HEK293T (cell line): ENCODE data around the gene TMEM86B.

Experiments used
- CTCF ChIA-PET: fragments of 350-600 bp; formaldehyde crosslinking; extraction: SDS; loops from one replicate; lab custom pipeline; 2021; ENCODE audit warnings: antibody characterized with exemption, inconsistent platforms; lab: Yijun Ruan, JAX
- POLR2A ChIA-PET: fragments of 350-600 bp; formaldehyde crosslinking; extraction: SDS; loops from one replicate; lab custom pipeline; 2020; ENCODE audit warnings: antibody characterized with exemption, inconsistent platforms; lab: Yijun Ruan, JAX
- DNase-seq: peaks from one replicate; pipeline ENCODE4 v3.0.0; 2012; ENCODE audit warnings: mixed read lengths; ENCODE audit errors: extremely low spot score
- ARNT ChIP-seq: fragments of 450-650 bp; IDR thresholded peaks from 2 replicates; pipeline ENCODE4 v1.6.1; 2017; ENCODE audit warnings: mild to moderate bottlenecking
- BHLHE40 ChIP-seq: fragments of 450-650 bp; IDR thresholded peaks from 2 replicates; pipeline ENCODE4 v1.6.1; 2016; ENCODE audit warnings: mild to moderate bottlenecking, moderate library complexity, borderline replicate concordance
- CTBP1 ChIP-seq: fragments of 450-650 bp; IDR thresholded peaks from 2 replicates; pipeline ENCODE4 v1.6.1; 2016; ENCODE audit warnings: borderline replicate concordance
- ELF4 ChIP-seq: fragments of 450-650 bp; IDR thresholded peaks from 2 replicates; pipeline ENCODE4 v1.6.1; 2017; ENCODE audit warnings: antibody characterized with exemption
- FOXA1 ChIP-seq: fragments of 450-650 bp; IDR thresholded peaks from 2 replicates; pipeline ENCODE4 v1.6.1; 2016; ENCODE audit warnings: mild to moderate bottlenecking
- FOXK2 ChIP-seq: fragments of 450-650 bp; IDR thresholded peaks from 2 replicates; pipeline ENCODE4 v1.6.1; 2016; ENCODE audit warnings: mild to moderate bottlenecking
- FOXM1 ChIP-seq: fragments of 450-650 bp; IDR thresholded peaks from 2 replicates; pipeline ENCODE4 v1.6.1; 2017; ENCODE audit warnings: mild to moderate bottlenecking, borderline replicate concordance
- HDGF ChIP-seq: fragments of 450-650 bp; IDR thresholded peaks from 2 replicates; pipeline ENCODE4 v1.6.1; 2017; ENCODE audit warnings: antibody characterized with exemption, borderline replicate concordance
- L3MBTL2 ChIP-seq: fragments of 450-650 bp; conservative IDR thresholded peaks from 2 replicates; pipeline ENCODE4 v1.6.1; 2016; ENCODE audit warnings: mild to moderate bottlenecking
- LEF1 ChIP-seq: fragments of 450-650 bp; IDR thresholded peaks from 2 replicates; pipeline ENCODE4 v1.6.1; 2017; ENCODE audit warnings: mild to moderate bottlenecking, borderline replicate concordance
- NFRKB ChIP-seq: fragments of 450-650 bp; IDR thresholded peaks from 2 replicates; pipeline ENCODE4 v1.6.1; 2016; ENCODE audit warnings: mild to moderate bottlenecking, moderate library complexity
- SP1 ChIP-seq: fragments of 450-650 bp; IDR thresholded peaks from 2 replicates; pipeline ENCODE4 v1.6.1; 2017
- SUZ12 ChIP-seq: fragments of 450-650 bp; IDR thresholded peaks from 2 replicates; pipeline ENCODE4 v1.6.1; 2016; ENCODE audit warnings: mild to moderate bottlenecking
- TARDBP ChIP-seq: fragments of 450-650 bp; IDR thresholded peaks from 2 replicates; pipeline ENCODE4 v1.6.1; 2016
- ZNF384 ChIP-seq: fragments of 450-650 bp; IDR thresholded peaks from 2 replicates; pipeline ENCODE4 v1.6.1; 2016
- TF ChIP-seq, protein P1 (sequence below): fragments of 450-650 bp; IDR thresholded peaks from 2 replicates; pipeline ENCODE4 v1.6.1; 2016

Gene TMEM86B

DNA sequence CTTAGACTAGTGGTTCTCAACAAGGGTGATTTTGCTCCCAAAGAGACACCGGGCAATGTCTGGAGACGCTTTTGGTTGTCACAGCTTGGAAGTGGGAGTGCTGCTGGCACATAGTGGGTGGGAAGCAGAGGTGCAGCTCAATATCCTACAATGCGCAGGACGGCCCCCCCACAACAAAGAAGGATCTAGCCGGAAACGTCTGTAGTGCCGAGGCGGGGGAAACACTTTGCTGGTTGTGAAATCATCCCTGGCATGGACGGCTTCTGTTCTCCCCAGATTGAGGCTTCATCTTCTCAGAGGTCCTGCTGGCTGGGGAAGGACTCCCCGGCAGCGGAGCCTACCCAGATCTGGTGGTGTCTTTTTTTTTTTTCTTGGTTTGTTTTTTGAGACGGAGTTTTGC lies 35.1 kb downstream of the TMEM86B start:
- DNase-seq, result no peak
- ChIA-PET POLR2A (no interaction called here), CTCF (no interaction called here)
- TF ChIP-seq BHLHE40, result no peak
- no peak for TF ChIP-seq ELF4
- TF ChIP-seq NFRKB, result no peak
- no peak for TF ChIP-seq L3MBTL2

DNA sequence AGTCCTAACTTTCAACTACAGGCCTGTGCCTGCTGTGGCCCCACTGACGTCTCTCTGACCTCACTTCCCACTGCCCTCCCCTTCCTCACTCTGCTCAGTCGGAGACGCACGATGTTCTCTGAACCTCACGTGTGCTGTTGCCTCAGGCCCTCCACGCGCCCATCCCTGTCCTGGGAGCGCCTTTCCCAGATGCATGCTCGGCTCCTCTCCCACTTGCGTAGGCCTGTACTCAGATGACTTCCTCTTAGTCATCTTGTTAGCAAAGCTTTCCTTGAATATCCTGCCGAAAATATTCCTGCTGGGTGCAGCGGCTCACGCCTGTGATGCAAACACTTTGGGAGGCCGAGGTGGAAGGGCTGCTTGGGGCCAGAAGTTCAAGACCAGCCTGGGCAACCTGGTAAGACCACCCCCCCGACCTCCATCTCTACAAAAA lies 39.1 kb downstream of the TMEM86B start:
- ChIA-PET POLR2A (interaction anchor here (1.0 kb wide), 1 partner anchor 10 kb away, joined by 3 read pairs; no protein-coding TSS in a partner anchor), CTCF (no interaction called here)
- DNase-seq, result no peak
- TF ChIP-seq LEF1 (no peak), CTBP1 (no peak), BHLHE40 (no peak), FOXK2 (no peak), FOXA1 (no peak), L3MBTL2 (no peak), HDGF (no peak), SUZ12 (no peak), ELF4 (no peak), NFRKB (no peak), SP1 (no peak), ARNT (no peak), TARDBP (no peak), FOXM1 (no peak)
- TF ChIP-seq, protein P1, sequence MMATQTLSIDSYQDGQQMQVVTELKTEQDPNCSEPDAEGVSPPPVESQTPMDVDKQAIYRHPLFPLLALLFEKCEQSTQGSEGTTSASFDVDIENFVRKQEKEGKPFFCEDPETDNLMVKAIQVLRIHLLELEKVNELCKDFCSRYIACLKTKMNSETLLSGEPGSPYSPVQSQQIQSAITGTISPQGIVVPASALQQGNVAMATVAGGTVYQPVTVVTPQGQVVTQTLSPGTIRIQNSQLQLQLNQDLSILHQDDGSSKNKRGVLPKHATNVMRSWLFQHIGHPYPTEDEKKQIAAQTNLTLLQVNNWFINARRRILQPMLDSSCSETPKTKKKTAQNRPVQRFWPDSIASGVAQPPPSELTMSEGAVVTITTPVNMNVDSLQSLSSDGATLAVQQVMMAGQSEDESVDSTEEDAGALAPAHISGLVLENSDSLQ, result no peak

DNA sequence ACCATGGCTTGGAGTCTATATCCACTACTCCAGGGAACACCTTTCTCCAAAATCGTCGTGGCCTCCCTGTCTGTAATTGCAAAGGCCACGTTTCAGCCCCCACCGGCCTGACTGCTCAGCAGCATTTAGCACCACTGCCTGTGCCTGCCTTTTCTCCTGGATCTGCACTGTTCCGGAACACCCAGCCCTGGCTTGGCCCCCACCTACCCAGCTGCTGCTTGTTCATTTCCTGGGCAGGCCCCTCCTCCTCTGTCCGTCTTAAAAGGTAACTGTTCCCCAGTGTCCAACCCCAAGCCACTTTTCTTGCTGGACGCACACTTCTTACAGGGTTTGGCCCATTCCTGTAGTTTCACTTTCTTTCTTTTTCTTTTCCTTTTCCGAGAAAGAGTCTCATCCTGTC lies 39.9 kb downstream of the TMEM86B start:
- CTCF ChIA-PET, result interaction anchor here (0.6 kb wide), 1 partner anchor 63 kb away, joined by 4 read pairs; no protein-coding TSS in a partner anchor

DNA sequence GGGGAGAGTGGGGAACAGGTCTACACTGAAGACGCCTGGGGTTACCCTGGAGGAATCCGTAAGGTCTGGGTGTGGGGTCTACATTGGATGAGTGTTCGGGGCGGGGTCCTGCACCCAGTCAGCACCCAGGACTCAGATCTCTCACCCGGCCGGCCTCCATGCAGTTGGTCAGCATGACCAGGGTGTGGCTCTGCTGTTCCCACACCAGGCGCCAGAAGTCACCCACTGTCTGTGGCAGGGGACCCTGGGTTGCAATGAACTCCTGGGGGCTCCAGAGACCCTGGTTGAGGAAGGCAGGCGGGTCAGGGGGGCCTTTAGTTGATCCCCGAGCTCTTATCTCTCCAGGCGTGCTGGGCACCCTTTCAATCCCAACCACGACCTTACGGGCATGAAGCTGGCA lies 42.5 kb downstream of the TMEM86B start:
- CTCF ChIA-PET, result no interaction called here
- POLR2A ChIA-PET, result no interaction called here
- no peak for DNase-seq
- TF ChIP-seq FOXM1, result no peak

More for the DNA sequence above, 39.9 kb downstream of the TMEM86B start:
- TF ChIP-seq SUZ12 (no peak), ZNF384 (no peak), FOXM1 (no peak), CTBP1 (no peak), FOXK2 (no peak), SP1 (no peak), HDGF (no peak), L3MBTL2 (no peak)
- POLR2A ChIA-PET, result no interaction called here
- no peak for DNase-seq

DNA sequence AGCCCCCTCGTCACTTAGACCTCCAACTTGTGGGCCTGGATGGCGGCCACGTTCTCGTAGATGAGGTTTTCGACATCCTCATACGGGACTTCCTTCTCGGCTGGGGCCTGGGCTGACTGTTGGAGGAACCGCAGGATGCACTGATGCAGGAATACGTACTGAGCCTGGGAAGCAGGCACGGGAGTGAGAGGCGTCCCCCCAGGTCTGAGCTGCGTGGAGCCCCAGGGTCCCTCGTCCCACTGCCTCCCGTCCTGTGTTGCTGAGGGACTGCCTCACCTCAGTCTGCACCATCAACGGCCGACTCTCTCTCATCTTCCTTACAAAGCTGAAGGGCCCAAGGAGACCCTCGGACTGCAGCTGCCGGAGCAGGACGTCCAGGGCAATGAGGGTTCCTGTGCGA lies 46.8 kb downstream of the TMEM86B start:
- CTCF ChIA-PET, result no interaction called here
- POLR2A ChIA-PET, result interaction anchor here (2.6 kb wide), 1 partner anchor 77 kb away, joined by 8 read pairs; the partner anchor contains the start of gene PPP6R1
- TF ChIP-seq CTBP1 (no peak), L3MBTL2 (no peak), NFRKB (no peak)
- no peak for DNase-seq

DNA sequence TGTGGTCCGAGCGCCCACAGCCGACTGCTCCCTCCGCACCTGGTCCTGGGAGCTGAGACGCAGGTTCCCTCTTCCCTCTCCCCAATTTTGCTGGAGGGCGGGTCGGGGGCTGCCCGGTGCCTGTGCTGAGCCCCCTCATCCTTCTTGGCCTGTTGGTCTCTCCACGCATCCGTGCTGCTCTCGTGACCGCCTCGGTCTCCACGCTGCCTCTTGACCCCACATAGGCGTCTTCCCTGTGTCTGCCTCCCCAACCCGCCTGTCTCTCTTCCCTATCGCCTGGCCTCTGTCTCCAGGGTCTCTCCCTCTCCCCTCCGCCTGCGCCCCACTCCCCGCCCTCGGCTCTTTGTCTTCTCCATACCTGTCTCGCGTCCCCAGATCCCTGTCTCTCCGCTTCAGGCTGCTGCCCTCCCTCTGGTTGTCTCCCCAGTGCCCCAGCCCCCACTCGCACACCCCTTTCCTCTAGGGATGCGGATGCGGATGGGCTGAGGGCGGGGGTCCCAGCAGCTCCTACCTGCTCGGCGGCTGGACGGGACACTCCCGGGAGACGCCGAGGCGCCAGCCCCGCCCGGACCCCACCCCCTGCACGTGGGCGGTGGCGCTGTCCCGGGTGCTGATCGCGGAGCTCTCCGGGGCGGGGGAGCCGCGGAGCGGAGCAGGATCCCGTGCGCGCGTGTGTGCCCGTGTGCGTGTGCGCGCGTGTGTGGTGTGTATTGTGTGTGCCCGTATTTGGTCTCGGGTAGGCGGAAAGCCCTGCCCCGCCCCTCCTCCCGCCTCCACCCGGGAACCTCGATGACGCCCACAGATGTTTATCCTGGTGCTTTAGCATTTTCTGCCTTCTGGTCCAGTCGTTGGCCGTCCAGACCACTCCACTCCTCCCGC lies 48.7 kb downstream of the TMEM86B start, which contains the start of gene SYT5:
SYT5 (minus strand) TSS at position 684 of the 879 bp plus-strand sequence. CDS start 1,248 bp downstream, outside the sequence.
- POLR2A ChIA-PET, result interaction anchor here (1.3 to 2.6 kb wide), 2 partner anchors 79 to 227 kb away, joined by 3 to 8 read pairs; partner anchors contain the start of gene PPP6R1
- CTCF ChIA-PET, result interaction anchor here (0.6 kb wide), 1 partner anchor 39 kb away, joined by 4 read pairs; no protein-coding TSS in a partner anchor
- no peak for TF ChIP-seq SP1
- no peak for TF ChIP-seq FOXA1
- TF ChIP-seq FOXK2, result no peak
- TF ChIP-seq, protein P1, result no peak
- TF ChIP-seq TARDBP, result no peak
- TF ChIP-seq HDGF, result no peak
- TF ChIP-seq SUZ12, result no peak
- TF ChIP-seq L3MBTL2, result no peak
- TF ChIP-seq ZNF384, result no peak
- TF ChIP-seq NFRKB, result no peak
- no peak for TF ChIP-seq ELF4
- TF ChIP-seq FOXM1, result no peak
- TF ChIP-seq CTBP1, result no peak
- TF ChIP-seq BHLHE40, result no peak
- no peak for TF ChIP-seq ARNT
- TF ChIP-seq LEF1, result no peak
- peak; percentile 74 for DNase-seq
